Stimulated activated naive CD4-positive, alpha-beta T cell (primary cell): Measurements from ENCODE around the gene KCNE2.
"Not testable (repeated sequence)": the region's sequence is repeated elsewhere in the genome, so short reads cannot be mapped to it uniquely, and the experiment has no call there.

Experiments
- DNase-seq, 6 experiments: peaks; one replicate each; lab custom pipeline; 2025; lab: John Stamatoyannopoulos, UW

The KCNE2 gene

DNA sequence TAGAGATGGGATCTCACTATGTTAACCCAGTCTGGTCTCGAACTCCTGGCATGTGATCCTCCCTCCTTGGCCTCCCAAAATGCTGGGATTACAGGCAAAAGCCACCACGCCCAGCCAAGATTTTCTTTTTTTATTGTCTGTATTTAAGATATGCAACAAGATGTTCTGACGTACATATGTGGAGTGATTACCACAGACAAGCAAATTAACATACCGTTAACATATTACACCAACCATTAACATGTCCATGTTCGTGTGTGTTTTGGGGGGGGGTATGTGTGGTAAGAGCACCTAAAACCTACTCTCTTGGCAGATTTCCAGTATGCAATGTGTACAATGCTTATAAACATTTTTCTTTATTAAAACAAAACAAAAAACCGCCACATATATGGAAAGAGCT is 10.6 kb upstream of the KCNE2 start:
- DNase-seq, result no peak

DNA sequence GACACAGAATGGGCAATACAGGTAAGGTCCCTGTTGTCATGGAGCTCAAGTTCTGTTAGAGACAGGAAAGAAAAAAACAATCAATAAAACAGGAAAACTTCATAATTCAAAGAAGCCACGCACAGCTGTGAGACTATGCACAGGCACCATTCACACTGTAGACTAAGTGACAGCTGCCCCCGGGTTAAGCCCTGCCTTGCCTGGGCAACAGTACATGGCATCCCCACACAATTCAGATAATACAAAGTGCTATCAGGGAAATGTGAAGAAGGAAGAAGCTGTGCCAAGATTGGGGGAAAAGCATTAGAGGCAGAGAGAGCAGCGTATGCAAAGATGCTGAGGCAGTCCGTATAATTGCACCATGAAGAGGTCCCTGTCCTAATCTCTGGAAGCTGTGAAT is 9.0 kb upstream of the KCNE2 start:
- no peak for DNase-seq

DNA sequence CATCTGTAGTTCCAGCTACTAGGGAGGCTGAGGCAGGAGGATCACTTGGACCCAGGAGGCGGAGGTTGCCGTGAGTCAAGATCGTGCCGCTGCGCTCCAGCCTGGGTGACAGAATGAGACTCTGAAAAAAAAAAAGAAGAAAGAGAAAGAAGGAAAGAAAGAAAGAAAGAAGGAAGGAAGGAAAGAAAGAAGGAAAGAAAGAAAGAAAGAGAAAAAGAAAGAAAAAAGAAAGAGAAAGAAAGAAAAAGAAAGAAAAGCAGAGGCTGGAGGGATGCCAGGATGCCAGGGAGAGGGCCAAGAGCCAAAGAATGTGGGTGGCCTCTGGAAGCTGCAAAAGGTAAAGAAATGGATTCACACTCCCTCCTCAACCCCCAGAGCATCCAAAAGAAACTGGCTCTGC is 8.2 kb upstream of the KCNE2 start:
- no peak for DNase-seq

DNA sequence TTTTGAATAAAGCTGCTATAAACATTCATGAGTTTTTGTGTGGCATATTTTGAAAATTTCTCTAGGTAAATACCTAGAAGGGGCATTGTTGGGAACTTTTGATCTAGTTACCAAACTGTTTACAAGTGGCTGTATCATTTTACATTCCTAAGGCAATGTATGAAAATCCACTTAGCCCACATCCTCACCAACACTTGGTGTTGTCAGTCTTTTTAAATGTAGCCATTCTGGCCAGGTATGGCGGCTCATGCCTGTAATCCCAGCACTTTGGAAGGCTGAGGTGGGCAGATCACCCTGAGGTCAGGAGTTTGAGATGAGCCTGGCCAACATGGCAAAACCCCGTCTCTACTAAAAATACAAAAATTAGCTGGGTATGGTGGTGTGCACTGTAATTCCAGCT is 5.9 kb upstream of the KCNE2 start:
- no peak for DNase-seq

DNA sequence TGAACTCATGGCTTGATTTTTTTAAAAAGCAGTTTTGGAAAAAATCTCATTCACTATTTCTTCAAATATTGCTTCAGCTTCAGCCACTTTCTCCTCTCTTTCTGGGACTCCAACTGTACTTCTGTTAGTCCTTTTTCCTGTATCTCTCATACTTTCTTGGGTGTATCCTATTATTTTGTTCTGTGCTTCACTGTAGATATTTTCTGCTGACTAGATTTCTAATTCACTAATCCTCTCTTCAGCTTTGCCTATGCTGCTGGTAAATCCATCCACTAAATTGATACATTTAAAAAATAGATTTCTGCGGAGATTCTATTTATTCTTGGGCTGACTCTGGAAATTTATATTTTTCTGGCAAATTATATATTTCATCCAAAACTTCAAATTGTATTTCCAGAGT is 4.9 kb upstream of the KCNE2 start:
- no peak for DNase-seq

DNA sequence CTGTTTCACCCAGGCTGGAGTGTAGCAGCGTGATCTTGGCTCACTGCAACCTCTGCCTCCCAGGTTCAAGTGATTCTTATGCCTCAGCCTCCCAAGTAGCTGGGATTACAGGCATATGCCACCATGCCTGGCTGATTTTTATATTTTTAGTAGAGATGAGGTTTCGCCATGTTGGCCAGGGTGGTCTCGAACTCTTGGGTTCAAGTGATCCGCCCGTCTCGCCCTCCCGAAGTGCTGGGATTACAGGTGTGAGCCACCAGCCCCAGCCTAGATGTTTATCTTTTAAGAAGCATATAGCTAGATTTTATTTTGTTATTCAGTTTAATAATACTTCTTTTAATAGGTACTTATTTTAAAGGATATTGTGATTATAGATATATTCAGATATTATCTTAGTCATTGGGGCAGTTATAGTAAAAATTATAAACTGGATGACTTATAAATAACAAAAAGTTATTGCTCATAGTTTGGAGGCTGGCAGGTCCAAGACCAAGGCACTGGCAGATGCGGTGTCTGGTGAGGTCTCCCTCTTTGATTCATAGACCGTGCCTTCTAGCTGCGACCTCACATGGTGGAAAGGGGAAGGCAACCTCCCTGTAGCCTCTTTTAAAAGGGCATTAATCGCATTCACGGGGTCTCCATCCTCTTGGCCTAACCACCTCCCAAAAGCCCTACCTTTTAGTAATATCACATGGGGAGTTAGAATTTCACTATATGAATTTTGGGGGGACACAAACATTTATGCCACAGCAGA is 3.1 kb upstream of the KCNE2 start:
- no peak for DNase-seq

DNA sequence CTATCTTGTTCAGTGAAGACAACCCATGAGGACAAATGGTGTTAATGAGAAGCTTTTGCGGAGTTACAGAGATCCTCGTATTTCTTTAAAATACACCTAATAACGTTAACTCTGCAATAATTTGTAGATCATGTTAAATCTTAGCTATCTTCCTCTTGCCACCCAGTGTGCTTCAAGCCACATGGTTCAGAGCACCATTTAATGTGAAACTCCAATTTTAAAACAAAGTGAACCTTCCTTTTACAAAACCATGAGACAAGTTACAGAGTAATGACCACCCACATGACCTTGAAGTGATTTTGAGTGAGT is 1.7 kb upstream of the KCNE2 start:
- DNase-seq, result no peak

DNA sequence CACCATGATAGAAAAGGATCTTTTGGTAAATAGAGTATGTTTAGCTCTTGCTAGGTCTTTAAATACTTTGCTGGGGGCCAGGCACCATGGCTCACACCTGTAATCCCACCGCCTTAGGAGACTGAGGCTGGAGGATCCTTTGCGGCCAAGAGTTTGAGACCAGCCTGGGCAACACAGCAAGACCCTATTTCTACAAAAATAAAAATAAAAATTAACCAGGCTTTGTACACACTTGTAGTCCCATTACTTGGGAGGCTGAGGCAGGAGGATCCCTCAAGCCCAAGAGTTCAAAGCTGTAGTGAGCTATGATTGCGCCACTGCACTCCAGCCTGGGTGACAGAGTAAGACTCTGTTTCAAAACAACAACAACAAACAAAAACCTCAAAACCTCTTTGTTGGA is 1.1 kb upstream of the KCNE2 start:
- DNase-seq, result no peak

DNA sequence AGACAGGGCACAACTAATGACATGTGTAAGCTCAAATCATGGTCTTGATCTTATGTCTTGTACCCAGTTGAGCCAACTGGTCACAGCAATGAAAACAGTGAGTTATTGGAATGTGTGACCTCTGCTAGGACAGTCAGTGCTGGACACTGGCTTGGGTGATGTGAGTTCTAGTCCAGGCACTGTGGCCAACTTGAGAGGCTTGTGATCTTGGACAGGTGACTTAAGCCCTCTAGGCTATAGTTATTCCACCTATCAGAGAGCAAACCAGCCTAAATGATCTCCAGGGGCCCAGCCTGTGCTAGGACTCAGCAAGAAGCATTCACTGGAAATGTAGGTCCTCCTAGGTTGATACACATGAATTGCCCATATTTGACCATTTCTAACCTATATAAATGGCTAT is 1.1 kb downstream of the KCNE2 start:
- no peak for DNase-seq

DNA sequence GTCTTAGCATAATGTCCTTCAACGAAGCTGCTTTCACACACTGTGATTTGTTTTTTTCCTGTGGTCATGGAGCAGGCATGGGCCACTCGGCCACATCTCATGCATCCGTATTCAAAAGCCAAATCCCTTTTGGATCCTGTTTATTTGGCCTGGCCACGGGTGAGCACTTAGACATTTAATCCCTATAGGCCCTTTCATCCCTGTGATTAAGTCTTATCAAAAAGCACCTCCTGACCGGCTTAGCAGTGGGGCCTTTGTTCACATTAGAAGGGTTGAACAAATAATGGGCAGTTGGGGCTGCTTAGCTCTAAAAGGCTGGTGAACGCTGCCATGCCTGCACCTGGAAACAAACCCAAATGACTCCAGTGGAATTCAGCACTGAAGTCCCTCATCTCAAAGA is 2.0 kb downstream of the KCNE2 start:
- DNase-seq, result no peak

DNA sequence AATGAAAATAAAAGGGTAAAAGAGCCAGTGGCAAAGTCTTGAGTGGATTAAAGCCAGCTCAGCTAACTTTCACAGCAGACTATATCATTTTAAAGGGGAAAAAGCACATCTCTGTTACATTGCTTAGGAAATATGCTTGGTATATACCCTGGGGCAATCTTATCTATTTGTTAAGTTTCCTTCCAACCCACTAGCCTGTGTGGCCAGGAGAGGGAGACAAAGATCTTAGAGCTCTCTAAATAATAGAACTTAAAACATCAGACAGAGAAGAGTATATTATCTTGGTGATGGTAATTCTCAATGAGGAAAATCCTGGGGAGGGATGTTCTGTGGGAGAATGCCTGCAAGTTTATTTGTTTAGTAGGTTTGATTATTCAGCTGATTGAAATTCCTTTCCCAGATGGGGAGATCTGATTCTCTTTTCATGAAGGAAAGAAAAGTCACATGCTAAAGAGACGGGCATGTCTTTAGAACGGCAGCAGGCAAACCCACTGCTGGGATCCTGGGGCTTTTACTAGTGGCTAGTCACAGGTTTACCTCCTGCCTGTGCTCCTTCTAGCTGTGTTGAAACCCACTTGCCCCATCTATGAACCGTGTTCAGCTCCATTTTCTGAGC is 3.6 kb downstream of the KCNE2 start:
- peak in 5 of 6 experiments; percentile 17 to 45 (median 23) for DNase-seq

DNA sequence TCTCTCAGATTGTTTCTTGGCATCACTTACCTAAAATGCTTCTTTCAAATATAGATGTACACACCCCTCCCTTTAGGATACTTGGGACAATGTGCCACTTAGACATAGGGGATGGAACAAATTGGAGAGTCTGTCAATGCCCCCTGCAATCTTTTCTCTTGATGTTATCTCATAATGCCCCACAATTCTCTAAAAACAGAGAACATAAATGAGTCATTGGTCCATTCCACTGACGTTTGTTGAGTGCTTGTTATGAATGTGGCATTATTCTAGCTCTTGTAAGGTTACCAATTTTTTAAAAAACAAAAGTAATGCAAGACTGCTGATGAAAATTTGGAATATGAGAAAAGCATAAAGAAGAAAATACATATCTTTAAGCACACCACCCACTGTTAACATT is 5.9 kb downstream of the KCNE2 start:
- DNase-seq, result no peak

DNA sequence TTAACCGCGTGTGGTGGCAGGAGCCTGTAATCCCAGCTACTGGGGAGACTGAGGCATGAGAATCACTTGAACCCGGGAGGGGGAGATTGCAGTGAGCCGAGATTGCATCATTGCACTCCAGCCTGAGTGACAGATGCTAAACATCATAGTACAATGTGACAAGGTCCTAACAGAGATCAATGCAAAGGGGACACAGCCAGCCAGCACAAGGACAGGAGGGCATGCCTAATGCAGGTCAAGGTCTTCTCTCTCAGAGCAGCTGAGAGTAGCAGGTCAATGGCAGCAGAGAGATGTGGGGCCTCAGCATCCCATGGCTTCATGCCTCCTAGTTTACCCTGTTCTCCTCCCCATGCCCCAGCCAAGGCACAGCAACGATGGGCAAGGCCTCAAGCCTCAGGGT is 8.5 kb downstream of the KCNE2 start:
- DNase-seq, result no peak

DNA sequence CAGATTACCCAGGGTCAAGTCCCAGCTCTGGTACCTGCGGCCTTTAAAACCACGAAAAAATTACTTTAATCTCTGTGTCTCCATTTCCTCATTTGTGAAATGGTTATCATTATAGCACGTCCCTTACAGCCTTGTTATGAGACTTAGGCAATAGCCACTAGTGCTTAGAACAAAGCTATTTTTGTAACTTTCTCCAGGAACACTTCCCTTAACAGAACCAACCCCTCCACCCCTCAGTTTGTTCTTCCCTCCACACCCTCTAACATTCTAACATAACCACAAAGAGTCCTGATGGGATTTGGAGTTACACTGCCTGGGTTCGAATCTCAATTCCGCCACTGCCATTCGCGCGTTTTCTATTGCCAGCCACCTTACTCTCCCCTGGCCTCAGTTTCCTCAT is 10.7 kb downstream of the KCNE2 start:
- not testable (repeated sequence) for DNase-seq

DNA sequence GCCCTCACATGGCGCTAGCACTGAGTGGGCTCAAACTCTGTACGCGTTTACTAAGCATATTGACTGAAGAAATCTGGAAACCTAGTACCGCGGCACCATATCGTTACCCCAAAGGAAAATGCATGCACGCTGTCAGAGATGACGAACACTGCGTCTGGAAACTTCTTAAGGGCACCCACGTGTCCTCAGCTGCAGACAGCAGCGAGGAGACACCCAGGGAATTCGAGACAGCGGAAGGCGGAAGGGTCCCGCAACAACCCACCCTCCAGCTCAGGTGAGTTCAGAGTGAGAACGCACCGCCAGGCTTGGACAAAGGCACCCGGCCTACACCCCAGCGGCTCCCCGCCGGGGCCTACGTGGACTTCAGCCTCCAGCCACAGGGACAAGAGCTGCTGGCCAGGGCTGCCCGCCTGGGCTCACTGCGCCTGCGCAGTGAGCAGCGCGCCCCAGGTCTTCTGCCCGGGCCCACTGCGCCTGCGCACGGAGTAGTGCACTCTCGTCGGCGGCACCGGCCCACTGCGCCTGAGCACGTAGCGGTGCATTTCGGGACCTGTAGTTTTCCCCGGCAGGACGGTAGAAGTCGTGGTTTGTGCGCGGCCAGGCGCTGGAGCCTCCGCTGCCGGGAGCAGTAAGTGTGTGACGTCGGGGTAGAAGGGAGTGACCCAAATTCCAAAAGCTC is 11.3 kb downstream of the KCNE2 start, which contains the start of gene SMIM11:
TSS of gene SMIM11 (plus strand) at position 568 of the 679 bp plus-strand sequence. CDS start 3,998 bp downstream, outside the sequence.
- not testable (repeated sequence) for DNase-seq

DNA sequence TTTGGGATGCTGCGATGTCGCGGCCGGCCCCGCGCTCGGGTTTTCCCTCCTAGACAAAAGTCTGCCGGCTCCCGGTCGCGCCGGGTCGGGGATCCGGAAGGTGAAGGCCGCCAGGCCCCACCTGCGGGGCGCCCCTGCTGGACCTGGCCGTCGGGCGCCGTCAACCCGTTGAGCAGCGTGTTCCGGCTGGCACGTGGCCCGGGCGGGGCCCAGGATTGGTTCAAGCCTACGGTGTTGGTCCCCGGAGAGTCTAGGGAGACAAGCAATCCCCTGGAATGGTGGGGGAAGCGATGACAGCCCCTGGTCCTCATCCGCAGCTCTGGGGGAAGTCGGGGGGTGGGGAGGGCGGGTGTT is 11.8 kb downstream of the KCNE2 start:
- DNase-seq, result not testable (repeated sequence)

DNA sequence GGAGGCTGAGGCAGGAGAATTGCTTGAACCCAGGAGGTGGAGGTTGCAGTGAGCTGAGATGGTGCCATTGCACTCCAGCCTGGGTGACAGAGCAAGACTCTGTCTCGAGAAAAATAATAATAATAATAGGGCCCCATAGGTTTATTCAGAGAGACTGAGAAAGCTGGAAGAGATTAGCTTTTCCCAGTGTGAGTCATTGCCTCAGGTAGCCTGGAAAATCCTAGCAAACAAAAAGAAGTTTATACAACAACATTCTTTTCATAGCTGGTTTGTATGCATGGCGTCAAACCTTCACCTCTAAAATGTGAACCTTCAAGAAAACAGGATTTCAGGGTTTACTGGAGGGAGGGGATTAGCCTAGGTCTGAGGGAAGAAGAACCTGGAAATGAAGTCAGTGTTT is 19.3 kb downstream of the KCNE2 start:
- not testable (repeated sequence) for DNase-seq

DNA sequence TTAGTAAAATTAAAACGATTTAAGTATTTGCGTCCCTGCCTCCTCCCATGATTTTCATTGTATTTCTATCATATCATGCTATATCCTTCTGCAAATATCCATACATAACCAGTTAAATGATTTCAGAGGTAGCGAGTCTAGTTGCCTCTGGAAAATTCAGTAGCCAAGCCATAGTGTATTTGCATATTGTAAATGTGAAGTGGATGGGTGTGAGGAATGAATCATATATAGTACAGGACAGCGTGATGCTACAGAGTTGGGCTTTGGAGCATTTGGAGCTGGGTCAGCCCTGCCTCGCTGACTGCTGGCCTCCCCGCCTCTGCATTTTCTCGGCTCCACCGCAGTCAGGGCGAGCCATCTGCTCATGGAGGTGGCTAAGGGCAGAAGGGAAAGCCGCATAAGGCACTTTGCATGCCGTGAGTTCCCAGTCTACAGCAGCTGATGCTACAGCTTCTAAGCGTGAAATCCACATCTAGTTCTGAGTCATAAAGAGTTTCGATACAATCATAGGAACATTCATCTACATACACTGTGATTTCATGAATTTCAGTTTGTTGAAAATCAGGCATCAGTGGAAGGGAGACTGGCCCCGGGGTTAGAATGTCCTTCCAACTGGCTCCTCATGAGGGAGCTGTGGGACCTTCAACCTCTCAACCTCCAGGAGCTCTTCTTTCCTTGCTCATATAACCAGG is 20.1 kb downstream of the KCNE2 start:
- not testable (repeated sequence) for DNase-seq

DNA sequence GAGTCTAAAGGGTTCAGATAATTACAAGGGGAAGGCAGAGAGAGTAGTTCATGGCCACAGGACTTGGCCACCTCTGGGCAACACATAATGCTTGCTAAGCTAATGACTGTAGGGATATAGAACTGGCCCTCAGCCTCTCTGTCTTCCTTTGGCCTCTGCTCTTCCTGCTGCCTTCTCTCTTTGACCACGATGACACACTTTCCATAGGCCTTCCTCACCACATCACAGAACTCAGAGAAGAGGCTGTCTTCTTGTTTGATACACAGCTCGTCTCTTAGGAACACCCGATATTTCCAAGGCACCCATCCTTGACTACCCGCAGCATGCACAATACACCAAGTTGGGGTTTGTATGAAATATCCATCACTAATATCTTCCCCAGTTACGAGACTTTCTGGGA is 36.7 kb downstream of the KCNE2 start:
- DNase-seq, result not testable (repeated sequence)

DNA sequence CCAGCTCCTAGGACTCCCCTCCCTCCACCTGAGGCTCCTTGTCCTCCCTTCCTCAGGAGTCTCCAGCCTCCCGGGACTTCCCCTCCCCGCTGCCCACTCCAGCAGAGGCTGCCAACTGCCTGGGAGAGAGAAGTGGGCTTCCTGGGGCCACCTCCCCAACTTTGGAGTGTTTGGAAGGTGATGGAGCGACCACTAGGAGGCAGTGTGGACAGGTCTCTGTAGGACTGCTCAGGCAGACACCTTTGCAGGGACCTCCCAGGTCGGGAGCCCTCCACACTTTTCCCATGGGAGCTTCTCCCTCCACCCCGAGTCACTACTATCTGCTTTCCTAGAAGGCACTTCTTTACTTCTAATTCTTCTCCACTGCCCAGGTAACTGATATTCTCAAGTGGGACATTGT is 40.9 kb downstream of the KCNE2 start:
- not testable (repeated sequence) for DNase-seq

DNA sequence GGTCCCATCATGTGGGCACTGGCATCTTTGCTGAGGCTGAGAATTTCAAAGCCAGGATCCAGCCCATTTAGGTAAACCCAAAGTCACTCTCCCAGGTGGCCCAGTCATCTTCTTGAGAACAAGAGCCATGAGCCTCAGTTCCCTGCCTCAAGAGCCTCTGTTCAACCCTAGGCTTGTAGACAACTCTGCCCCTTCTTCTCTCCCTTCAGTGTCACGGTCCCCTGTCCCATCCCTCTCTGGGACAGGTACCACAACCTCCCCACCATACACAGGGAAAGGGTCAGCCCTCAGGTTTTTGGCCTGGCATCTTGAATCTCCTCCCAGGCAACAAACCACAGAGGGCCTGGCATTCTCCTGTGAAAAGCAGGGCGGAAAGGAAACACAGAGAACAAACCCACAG is 41.9 kb downstream of the KCNE2 start:
- DNase-seq, result not testable (repeated sequence)

DNA sequence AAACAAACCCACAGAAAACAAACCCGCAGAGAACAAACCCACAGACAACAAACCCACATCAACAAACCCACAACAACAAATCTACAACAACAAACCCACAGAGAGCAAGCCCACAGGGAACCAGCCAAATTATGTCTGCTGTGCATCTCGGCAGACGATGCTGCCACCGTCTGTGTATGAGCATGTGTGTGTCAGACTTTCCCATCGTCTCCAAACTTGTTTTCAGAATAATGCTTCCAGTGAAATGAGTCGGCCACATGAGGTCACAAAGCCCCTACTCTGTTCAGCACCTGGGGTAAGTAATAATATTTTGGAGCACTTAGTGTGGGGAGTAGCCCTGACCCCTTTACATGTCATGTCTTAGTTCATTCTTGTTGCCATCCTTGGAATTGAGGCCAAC is 42.3 kb downstream of the KCNE2 start:
- DNase-seq, result not testable (repeated sequence)

DNA sequence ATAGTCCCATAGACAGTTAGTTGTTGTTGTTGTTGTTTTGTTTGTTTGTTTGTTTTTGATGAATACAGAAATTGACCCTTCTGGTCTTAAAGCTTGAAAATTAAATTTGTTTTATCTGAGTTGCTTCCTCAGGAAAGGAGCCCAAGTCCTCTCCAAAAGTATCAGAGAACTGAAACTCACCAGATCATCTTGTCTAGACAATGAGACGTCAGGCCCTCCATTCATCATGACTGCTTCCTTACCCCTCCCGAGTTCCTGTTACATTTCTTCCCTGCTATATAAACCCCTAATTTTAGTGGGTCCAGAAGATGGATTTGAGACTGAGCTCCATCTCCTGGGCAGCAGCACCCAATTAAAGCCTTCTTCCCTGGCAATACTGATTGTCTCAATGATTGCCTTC is 42.9 kb downstream of the KCNE2 start:
- DNase-seq, result not testable (repeated sequence)
